K562 (cell line): ENCODE measurements around the gene URI1.

ENCODE experiments used
- BHLHE40 ChIP-seq: IDR thresholded peaks from 2 replicates; pipeline ENCODE4 v1.6.1; 2011; ENCODE audit warnings: low read length, improper control_type of control experiment
- HCFC1 ChIP-seq: IDR thresholded peaks from 2 replicates; pipeline ENCODE4 v1.6.1; 2012; ENCODE audit warnings: low read depth, low read length, improper control_type of control experiment
- HIVEP1 ChIP-seq: fragments of 250-450 bp; sonication (Bioruptor Pico); IDR thresholded peaks from 2 replicates; pipeline ENCODE4 v1.4.0; 2020; ENCODE audit warnings: mild to moderate bottlenecking
- MAFK ChIP-seq: IDR thresholded peaks from 2 replicates; pipeline ENCODE4 v1.6.1; 2011; ENCODE audit warnings: low read length, improper control_type of control experiment
- POLR2A ChIP-seq: fragments of 450-650 bp; conservative IDR thresholded peaks from 2 replicates; pipeline ENCODE4 v1.6.1; 2016
- SRF ChIP-seq, 2 experiments: fragments of 250-450, 450-650 bp in 1 of 2; sonication (Bioruptor Pico) in 1 of 2; sonication (generic) in 1 of 2; formaldehyde crosslinking; IDR thresholded peaks; 2 replicates each; pipeline versions ENCODE4 v1.5.0 to v1.5.1; 2020 to 2022; ENCODE audit warnings: mild to moderate bottlenecking in 1 of 2, missing genetic modification reagents in 1 of 2

GRCh38 chr19:29940971-29941585 is 961 bp upstream of the URI1 start:
- no peak for TF ChIP-seq HCFC1
- no peak for TF ChIP-seq SRF (CRISPR knock-in tag; IDR thresholded peaks at IDR 0.05)
- no peak for TF ChIP-seq POLR2A
- no peak for TF ChIP-seq MAFK
- TF ChIP-seq BHLHE40 = no peak
- no peak for TF ChIP-seq HIVEP1 (CRISPR knock-in tag)
